Measurements from ENCODE around the gene PRRG2.

DNA sequence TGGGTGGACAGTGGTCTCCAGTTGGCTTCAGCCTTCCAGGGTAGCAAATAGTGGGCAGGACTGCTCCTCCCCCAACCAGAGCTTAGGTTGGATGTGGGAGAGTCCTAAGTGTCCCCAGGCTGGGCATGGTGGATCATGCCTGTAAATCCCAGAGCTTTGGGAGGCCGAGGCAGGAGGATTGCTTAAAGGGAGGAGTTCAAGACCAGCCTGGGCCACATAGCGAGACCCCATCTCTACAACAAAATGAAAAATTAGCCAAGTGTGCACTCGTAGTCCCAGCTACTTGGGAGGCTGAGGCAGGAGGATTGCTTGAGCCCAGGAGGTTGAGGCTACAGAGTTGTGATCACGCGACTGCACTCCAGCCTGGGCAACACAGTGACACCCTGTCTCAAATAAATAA, 51.5 kb downstream of the PRRG2 start:
- TF ChIP-seq, protein P1, sequence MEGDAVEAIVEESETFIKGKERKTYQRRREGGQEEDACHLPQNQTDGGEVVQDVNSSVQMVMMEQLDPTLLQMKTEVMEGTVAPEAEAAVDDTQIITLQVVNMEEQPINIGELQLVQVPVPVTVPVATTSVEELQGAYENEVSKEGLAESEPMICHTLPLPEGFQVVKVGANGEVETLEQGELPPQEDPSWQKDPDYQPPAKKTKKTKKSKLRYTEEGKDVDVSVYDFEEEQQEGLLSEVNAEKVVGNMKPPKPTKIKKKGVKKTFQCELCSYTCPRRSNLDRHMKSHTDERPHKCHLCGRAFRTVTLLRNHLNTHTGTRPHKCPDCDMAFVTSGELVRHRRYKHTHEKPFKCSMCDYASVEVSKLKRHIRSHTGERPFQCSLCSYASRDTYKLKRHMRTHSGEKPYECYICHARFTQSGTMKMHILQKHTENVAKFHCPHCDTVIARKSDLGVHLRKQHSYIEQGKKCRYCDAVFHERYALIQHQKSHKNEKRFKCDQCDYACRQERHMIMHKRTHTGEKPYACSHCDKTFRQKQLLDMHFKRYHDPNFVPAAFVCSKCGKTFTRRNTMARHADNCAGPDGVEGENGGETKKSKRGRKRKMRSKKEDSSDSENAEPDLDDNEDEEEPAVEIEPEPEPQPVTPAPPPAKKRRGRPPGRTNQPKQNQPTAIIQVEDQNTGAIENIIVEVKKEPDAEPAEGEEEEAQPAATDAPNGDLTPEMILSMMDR (IDR thresholded peaks at IDR 0.05), result no peak
- TF ChIP-seq POLR2A (IDR thresholded peaks at IDR 0.05), result no peak

Data from testis (tissue), 2 donors.